Stimulated activated CD4-positive, alpha-beta T cell treated with anti-CD3 and anti-CD28 coated beads, Interleukin-2, amount 100 ng/mL, for 24 hours (primary cell): Measurements from ENCODE around the gene COPS8.

ENCODE experiments used
- DNase-seq, 2 donors: peaks; one replicate each; pipeline ENCODE4 v3.0.0-alpha.2; 2020

Gene COPS8

DNA sequence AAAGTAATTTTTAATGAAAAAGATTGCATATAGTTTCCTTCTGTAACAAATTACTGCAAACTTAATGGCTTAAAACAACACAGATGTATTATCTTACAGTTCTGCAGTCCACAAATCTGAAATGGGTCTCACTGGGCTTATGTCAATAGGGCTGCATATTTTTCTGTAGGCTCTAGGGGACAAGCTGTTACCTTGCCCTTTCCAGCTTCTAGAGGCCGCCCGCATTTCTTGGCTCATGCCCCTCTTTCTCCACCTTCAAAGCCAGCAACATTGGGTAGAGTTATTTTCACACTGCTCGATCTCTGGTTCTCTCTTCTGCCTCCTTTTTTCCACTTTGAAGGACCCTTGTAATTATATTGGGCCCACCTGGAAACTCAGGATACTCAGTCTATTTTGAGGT is 16.7 kb downstream of the COPS8 start:
- no peak for DNase-seq

DNA sequence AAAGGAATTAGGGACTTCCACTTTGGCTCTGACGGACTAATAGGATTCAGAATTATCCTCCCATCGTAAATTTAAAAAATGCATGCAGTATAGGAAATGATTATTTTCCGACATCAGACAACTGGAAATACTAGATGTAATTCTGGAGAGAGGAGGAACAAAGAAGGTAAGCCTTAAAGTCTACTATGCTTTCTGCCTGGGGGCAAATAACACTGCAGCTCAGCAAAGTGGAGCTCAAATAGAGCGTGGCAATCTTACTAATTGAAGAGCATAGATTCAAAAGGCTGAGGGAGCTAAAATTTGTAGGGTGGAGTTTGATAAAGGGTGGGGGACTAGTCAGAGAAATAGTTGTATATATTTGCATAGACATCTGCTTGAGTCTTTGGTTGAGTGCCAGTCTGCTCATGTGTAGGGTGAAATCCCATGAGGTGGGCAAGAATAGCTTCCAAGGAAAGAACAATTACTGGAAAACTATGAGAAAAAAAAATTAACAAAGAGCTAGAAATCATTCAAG is 23.8 kb downstream of the COPS8 start:
- DNase-seq = no peak

DNA sequence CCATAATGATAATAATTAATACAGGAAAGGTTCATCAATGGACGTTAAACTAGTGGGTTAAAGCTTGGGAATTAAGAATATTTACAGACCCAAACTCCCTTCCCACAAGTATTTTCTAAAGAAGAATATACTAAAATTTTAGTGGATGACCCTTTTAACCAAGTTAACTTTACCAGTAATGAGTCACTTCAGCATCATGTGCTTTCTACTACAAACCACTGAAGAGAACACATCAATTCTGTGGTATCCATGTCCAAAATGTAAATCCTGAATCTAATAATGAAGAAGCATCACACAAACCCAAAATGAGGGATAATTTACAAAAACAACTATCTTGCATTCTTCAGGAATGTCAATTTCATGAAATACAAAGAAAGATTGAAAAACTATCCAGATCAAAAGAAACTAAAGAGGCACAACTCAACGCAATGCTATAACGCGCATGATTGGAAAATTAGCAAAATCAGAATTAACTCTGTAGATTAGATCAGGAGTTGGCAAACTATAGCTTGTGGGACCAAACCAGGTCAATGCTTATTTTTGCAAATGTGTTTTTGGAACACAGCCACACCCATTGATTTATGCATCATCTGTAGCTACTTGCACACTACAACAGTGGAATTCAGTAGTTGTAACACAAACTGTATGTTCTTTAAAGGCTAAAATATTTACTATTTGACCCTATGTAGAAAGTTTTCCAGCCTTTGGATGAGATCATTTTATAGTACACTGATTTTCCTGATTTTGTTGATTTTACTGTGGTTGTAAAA is 27.5 kb downstream of the COPS8 start:
- no peak for DNase-seq

DNA sequence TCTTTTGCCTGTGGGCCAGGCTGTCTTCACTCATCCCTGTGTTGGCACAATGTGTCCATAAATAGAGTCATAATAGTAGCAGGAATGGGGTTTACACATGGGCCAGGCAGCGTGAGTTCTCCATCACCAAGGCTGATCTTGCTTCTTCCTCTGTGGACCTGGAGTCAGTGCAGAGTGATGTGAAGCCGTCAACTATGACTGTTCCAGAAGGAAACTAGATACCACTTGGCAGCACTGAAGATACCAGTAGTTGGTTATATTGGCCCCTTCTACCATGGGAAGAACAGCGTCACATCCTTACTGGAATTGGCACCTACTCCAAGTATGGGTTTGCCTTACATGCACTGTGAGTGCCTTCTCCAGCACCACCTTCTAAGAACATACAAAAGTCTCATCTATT is 30.2 kb downstream of the COPS8 start:
- no peak for DNase-seq

DNA sequence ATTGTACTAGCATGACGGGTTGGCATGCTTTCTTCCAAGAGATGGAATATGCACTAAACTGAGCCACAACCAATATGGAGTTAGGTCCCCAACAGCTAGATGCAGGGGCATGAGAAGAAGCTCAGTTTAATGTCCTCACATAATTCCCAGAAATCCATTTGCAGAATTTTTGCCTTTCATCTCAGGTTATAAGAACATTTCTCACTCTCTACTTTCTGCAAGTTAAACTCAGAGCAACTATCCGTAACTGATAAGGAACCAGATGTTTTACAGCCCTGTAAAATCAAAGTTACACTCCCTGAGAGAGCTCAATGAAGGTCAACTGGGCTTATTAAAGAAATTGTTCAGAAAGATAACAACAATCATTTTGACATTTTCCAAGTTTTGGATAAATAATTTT is 30.7 kb downstream of the COPS8 start:
- no peak for DNase-seq

DNA sequence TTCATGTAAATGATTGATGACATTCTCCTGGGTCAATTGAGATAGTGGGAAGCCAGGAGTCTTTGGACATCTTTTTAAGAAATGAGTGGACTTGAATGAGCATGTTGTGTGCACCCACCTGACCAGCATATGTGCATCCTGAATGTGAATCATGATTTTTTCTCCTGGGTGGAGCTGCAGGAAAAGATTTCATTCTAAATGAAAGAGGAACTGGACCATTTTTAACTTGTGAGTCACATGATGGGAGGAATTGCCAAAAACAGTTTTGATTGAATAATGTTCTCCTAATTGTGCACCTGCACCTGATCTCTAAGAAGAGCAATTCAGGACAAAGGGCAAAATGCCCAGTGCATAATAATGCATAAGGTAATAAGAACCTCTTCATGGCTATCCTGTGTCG is 32.3 kb downstream of the COPS8 start:
- DNase-seq = no peak

DNA sequence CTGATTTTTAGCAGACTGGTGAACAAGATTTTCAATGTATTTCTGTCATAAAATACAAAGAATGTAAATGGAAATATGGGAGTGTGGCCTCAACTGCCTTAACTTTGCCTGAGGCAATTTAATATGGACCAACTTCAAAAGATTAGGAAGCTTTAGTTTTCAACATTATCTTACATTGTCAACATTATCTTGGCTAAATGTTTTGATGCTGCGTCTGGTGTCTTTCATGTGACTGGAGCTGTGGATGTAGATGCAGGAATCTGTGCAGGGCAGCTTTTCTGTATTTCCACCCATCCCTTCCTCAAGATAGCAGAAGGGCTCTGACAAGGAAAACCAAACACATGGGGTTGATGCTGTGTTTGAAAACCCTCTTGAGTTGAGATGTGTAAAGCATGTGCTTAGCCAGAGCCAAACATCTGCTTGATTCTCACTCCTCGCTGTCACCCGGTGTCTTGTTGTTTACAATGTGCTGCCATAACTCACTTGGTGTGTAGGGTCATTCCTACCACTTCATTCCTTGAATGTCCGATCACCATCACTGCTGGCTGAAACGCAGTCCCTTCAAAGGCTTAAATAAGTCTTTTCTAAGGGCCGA is 33.0 kb downstream of the COPS8 start:
- DNase-seq = no peak

DNA sequence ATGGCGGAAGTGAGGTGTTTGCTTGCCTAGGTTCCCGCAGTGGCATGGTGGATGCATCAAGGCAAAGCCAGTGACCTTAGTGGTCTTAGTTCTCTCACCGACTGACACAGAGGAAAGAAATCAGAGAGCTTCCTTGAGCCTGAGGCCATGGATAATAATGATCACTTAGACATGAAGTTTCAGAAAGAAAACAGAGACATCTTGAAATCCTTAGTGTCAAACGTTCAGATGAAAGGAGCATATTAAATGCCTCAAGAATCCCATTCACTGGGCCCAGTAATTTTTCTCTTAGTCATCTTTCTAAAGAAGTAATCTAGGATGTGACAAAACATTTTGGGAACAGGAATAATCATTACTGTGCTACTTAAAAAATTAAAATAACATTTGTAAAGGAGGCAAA is 35.2 kb downstream of the COPS8 start:
- DNase-seq = no peak

DNA sequence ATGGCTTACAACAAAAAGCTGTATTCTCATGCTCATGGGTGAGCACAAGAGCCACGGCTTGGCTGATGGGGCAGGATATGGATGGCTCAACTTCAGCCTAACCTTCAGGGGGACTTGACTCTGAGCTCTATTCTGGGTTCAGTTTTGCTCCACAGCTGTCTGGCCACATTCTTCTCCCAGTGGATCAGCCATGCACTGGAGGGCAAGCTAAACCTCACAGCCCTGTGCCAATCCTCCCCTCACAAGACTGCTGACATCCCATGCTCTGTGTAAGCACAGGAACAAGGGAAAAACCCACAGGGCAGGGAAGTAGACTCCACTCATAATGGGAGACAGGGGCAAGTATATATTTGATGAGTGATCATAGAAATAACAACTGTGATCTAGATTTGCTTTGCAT is 35.6 kb downstream of the COPS8 start:
- no peak for DNase-seq

DNA sequence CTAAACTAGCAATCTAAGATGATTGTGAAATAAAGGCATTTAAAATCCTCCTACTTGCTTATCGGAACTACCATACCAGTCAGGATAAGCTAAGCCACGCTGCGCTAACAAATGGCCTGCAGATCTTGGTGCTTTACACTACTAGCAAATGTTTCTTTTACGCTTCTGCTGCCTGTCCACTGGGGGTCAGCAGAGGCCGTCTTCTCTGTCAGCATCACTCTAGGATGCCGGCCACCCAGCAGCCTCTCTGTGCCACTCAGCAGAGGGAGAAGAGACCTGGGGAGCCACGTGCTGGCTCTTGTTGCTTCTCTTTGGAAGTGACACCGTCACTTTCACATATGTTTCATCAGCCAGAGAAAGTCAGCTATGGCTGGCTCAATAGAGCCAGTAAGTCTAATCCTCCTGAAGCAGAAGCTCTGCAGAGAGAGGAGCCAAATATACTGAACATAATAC is 36.6 kb downstream of the COPS8 start:
- peak; percentile 62 to 73 for DNase-seq

DNA sequence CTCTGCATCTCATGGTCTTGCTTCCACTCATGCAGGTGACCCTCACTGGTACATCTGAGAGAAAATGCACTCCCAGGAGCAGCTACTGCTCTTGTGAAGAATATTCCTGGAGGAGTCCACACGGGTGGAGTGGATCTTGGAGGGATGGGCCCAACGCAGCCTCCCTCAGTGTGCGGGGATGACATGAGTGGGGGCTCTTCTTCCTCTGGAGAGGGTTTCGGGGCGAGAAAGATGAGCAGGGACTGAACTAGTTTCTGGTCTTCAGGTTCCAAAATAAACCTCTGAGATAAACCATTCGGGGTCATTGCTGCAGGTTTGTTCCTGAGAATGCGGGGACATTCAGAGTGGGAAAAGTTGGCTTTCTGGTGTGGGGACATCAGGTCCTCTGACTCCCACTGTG is 39.1 kb downstream of the COPS8 start:
- DNase-seq = no peak

DNA sequence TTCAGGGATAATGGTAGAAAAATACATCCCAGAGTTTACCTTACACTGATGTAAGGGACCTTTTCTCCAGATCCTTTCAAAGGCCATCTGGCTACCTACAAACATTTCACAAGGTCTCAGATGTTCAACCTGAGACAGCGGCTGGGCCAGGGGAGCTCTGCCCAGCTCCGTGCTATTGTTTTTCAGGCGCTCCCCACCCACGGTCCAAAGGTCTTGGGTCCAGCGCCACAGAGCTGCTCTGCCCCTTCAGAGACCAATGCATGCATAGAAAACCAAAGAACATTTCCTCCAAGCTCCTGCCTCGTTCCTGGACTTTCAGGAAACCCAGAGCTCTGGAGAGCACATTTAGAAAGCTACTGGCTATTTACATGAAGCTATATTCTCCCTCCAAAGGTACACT is 40.3 kb downstream of the COPS8 start:
- no peak for DNase-seq

DNA sequence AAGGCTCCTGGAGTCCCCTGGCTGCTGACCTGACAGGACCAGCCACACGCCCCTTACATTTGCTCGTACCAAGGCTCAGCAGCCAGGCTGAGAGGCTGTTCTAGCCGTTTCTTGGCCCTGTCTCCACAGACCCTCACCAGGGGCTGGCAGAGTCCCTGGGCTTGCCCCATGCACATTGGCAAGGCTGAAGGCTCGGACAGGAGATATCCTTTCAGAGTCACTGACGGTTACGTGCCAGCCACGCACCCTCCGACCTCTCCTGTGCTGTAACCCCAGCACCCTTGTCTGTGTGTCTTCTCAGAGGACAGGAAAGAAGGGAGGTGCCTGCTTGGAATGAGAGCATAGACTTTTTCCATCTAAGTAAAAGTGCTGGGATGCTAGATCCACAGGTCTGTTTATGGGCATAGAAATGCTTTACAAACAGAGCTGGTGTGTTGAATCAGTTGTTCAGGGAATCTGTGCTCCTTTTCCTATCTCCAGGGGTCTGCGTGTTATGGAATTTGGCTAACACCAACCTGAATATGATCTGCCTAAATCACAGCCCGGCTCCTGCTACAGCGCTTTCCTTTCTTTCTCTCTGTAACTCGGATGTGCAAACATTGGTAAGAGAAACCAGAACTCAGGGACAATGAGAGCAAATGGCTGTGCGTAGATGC is 41.0 kb downstream of the COPS8 start:
- no peak for DNase-seq

DNA sequence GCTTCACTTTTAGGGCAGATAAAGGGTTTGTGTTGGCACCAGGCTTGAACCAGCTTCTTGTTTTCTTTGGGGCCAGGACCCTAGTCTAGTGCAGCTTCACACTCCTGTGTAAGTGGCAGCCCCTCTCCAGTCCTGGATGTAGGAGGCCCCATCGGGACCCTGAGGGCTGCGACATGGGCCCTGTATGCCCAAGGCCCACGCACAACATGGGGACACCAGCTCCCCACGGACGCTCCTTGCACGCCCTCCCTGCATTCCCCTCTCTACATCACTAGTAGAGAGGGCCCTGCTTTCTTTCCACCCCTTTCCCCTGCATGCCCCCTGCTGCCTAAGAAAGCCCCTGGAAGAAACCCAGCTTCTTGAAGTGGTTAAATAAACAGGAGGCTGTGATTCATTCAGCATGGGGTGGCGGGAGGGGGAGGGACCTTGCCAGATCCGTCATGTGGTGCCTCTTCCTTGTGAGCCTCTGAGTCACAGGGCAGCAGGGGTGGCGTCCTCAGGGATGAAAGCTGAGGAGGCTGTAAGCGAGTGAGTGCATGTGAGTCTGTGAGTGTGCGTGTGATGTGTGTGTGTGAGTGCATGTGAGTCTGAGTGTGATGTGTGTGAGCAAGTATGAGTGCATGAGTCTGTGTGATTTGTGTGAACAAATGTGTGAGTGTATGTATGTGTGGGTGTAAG is 42.5 kb downstream of the COPS8 start:
- DNase-seq = peak; percentile 58

DNA sequence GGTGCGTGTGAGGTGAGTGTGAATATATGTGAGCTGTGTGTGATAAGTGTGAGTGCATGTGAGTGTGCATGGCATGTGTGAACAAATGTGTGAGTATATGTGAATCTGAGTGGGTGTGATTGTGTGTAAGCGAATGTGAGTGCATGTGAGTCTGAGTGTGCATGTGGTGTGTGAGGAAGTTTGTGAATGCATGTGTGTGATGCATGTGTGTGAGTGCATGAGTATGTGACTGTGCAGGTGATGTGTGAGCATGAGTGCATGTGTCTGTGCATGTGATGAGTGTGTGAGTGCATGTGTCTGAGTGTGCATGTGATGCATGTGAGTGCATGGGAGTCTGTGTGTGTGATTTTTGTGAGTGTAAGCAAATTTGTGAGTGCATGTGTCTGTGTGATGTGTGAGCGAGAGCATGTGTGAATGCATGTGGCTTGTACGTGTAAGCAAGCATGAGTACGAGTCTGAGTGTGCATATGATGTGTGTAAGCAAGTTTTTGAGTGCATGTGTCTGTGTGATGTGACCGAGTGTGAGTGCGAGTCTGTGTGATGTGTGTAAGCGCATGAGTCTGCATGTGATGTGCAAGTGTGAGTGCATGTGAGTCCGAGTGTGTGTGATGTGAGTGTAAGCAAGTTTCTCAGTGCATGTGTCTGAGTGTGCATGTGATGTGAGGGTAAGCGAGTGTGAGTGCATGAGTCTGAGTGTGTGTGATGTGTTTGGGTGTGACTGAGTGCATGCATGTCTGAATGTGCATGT is 43.3 kb downstream of the COPS8 start:
- DNase-seq = no peak

DNA sequence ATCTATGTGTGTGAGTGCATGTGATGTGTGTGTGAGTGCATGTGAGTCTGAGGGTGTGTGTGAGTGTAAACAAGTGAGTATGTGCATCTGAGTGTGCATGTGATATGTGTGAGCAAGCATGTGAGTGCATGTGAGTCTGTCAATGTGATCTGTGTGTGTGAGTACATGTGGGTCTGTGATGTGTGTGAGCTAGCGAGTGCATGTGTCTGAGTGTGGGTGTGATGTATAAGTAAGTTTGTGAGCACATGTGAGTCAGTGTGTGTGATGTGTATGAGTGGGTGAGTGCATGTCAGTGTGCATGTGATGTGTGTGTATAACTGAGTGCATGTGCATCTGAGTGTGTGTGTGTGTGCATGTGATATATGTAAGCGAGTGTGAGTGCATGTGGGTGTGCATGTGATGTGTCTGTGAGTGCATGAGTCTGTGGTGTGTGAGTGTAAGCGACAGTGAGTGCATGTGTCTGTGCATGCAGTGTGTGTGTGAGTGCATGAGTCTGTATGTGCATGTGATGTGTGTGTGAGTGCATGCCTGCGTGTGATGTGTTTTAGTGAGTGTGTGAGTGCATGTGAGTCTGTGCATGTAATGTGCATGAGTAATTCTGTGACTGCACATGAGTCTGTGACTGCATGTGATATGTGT is 44.1 kb downstream of the COPS8 start:
- no peak for DNase-seq

DNA sequence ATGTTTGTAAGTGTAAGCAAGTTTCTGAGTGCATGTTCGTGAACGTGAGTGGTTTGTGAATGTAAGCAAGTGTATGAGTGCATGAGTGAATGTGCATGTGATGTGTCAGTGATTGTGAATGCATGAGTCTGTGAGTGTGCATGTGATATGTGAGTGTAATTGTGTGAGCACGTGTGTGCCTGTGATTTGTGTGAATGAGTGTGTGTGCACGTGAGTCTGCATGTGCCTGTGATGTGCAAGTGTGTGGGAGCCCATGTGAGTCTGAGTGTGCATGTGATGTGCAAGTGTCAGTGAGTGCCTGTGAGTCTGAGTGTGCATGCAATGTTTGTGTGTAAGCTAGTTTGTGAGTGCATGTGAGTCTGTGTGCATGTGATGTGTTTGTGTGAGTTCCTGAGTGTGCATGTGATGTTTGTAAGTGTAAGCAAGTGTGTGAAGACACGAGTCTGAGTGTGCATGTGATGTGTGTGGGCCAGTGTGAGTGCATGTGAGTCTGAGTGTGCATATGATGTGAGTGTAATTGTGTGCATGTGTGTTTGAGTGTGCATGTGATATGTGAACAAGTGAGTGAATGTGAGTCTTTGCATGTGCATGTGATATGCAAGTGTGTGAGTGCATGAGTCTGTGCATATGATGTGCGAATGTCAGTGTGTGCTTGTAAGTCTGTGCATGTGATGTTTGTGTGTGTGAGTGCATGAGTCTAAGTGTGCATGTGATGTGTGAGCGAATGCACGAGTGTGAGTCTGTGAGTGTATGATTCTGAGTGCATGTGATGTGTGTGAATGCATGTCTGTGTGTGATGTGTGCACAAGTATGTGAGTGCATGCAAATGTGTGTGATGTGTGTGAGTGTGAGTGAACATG is 45.1 kb downstream of the COPS8 start:
- no peak for DNase-seq

DNA sequence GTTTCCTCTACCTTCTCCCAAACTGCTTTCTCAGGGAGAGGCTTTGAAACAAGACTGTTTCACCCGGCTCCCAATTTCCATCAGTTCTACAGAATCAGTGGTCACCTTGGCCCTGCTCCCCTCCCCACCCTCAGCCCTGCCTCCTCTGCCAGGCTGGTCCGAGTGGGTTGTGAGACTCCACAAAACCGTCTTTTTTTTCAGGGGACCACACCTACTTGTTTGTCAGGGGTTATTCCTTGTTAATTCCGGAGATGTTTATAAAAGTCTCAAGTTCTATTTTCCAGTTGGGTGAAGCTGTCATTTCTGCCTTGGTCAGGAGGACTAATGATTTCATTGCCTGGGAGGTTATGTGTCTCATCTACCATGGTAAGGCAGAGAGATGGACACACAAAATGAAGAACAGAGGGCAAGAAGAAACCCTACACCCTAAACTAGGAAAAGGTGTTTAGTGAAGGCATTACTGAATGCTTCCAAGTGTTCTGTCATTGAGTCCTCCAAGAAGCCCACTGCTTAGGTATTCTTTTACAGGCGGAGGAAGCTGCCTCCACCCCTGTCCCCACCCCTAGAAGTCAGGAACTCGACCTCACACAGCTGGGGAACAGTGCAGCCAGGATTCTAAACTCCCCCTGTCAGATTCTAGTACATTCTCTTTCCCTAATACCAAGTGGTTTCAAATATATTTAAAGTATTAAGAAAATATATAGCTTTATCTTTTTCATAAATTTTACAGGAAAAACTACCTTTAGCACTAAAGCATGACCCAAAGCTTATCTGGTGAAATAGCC is 46.3 kb downstream of the COPS8 start:
- no peak for DNase-seq

DNA sequence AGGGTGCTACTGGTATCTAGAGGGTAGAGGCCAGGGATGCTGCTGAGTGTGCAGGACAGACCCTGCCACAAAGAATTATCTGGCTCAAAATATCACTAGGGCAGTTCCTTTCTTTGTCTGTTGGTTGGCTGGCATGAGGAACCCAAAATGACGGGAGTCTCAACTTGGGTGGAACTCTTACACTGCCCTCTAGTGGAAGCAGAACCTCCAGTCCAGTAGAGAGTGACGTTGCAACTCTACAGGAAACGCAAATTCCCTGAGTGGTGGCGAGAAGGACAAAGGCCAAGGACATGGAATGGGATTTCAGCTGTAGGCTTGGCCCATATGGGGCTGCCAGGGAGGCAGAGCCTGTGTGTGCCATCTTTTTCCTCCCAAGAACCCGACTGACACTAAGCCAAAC is 47.1 kb downstream of the COPS8 start:
- DNase-seq = no peak
